HG03439 (cell line): ENCODE measurements around the gene NBAS.

Experiments used
- ATAC-seq: cut with Tn5 transposase; IDR thresholded peaks from one replicate; pipeline ENCODE4 v1.9.1; 2021; ENCODE audit warnings: mild to moderate bottlenecking, moderate library complexity; ENCODE audit not compliant: unreplicated experiment

The NBAS gene

DNA sequence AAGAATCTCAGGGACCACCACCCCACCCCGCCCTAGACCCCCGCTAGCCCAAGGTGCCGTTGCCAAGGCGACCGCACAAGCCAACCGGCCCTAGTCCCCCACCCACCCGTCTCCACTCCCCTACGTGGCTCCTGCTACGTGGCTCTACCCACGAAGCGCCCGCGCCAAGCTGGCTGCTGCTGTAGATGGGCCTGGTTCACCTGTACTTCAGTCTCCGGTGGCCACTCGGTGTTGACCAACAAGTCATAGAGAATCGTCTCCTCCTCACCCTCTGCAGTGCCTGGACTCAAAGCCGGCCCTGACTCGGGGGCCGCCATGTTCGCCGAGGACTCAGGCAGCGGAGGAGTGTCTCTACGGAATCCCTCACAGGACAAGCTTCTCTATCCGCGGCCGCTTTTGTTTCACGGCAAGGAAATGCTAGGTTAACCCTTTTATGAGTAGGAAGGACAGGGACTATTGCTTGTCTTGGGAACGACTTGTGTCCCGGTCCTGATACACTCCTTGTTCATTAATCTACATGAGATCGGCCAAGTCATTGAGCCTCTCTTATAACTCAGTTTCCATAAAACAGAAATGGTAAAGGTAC lies at the start of gene NBAS:
Gene NBAS (minus strand): TSS at position 347 of the 586 bp plus-strand sequence. CDS start 30 bp downstream, at position 317.
- ATAC-seq = peak; percentile 89

- no peak for ATAC-seq
These were observed 49.4 kb upstream of the NBAS start for GRCh38 chr2:15610430-15610952.

DNA sequence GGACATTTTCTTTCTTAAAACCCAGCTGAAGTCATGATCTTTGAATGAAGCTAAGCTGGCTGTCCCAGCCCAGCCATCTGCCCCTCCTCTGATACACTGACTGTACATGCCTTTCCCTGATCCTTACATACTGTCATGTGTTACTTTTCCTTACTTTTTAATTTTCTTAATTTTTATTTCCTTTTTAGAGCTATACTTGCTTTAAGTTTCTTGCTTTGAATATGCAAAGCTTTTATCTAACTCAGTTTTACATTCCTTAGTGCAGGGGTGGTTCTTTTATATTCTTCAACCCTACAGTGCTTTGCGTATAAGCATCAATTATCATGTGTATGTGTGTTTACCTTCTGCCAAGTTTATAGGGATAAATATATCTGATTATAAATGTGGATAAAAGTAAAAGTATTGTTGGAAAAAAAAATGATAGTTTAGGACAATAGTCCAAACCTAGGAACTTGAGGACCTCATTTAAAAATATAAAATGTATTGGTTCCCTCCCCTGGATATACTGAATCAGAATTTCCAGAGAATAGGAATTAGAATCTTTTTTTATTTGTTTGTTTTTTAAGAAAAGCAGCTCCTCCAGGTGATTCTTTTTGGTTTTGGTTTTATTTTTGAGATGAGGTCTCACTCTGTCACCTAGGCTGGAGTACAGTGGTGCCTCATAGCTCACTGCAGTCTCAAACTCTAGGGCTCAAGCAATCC lies 48.4 kb upstream of the NBAS start:
- ATAC-seq = no peak

DNA sequence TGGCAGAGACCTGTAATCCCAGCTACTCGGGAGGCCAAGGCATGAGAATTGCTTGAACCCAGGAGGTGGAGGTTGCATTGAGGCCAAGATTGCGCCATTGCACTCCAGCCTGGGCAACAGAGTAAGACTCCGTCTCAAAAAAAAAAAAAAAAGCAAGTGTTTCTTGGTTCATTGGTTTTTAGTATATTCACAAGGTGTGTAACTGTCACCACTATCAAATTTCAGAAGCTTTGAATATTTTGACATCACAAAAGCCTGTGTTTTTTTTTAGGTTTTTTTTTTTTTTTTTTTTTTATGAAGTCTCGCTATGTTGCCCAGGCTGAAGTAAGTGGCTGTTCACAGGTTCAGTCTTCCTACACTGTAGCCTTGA lies 47.2 kb upstream of the NBAS start:
- no peak for ATAC-seq

- no peak for ATAC-seq
These were observed 46.7 kb upstream of the NBAS start for GRCh38 chr2:15607709-15608391.

- ATAC-seq = no peak
These were observed 45.6 kb upstream of the NBAS start for GRCh38 chr2:15606481-15607441.

GRCh38 chr2:15605721-15606120 lies 44.6 kb upstream of the NBAS start:
- ATAC-seq = no peak

DNA sequence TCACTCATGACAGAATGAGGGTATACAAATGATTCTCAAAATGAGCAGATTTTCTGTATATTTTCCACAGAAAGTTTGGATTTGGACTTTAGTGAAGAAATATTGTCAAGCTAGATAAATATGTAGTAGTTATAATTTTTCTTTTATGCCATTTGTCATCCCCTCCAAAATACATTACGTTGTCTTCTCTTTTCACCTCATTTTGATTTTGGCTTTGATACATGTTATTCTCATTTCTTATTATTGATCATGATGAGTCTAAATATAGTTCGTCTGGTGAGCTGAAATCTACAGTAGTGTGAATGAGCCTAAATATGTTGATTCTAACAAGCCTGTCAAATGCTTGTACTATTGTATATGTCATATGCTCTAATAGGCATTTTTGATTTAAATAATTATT lies 42.8 kb upstream of the NBAS start:
- no peak for ATAC-seq

DNA sequence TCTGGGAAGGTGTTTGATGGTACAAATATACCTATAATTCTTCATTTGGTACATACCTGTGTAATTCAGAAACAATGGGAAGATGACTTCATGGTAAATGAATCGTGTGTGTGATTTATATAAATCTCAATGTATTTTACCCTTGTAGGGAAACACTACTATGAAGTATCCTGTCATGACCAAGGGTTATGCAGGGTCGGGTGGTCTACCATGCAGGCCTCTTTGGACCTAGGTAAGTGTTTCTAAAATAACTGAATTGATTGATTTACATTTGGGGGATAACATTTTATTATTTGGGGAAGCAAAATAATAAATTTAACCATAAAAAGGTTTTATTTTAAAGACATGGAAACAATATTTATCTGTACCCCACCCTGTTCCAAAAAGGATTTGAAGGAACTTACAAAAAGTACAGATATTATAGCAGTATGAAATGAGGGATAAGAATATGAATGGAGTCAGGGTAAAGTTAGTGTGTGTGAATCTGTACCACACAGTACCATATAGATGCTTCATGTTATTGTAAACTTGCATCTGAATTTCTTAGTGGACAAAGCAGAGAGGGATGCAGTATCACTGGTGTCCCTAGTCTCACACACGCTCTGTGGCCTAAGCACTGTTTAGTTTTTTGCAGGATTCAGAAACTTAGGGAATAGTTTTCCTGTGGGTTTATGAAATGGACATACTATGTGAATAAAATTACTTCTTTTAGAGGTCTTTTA lies 42.1 kb upstream of the NBAS start:
- ATAC-seq = no peak

DNA sequence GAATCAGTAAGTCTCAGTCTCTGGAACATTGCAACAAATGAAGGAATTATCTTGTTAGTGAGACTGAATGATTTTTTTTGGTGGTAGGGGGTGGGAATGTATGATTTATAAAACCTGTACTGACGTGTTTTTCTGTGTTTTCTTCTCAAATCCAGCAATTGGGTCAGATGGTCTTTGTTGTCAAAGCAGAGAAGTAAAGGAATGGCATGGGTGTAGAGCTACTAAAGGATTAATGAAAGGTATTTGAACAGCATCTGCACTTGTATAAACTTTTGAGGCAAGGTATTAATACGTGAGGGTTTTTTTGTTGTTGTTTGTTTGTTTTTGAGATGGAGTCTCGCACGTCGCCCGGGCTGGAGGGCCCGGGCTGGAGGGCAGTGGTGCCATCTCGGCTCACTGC lies 41.3 kb upstream of the NBAS start:
- no peak for ATAC-seq

- no peak for ATAC-seq
These were observed 40.5 kb upstream of the NBAS start for GRCh38 chr2:15601681-15602080.

GRCh38 chr2:15599994-15600393 lies 38.9 kb upstream of the NBAS start:
- no peak for ATAC-seq

- ATAC-seq = no peak
These were observed 35.8 kb upstream of the NBAS start for GRCh38 chr2:15596968-15597367.

DNA sequence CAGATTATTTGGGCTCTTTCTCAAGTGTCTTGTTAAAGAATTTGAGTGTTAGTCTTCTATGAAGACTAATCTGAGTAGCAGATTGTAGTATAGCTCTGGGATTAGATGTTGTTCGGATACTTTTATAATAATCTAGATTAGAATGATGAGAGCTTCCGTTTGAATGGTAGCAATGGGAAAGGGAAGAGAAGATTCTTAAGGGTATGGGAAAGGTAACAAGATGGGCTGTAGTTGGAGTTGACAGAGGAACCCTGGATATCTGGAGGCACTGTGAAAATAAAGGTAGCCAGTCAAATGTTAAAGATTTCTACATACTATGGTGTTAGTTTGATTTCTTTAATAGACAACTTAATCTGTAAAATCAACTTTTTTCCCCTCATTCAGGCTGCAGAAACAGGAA lies 35.2 kb upstream of the NBAS start:
- no peak for ATAC-seq

DNA sequence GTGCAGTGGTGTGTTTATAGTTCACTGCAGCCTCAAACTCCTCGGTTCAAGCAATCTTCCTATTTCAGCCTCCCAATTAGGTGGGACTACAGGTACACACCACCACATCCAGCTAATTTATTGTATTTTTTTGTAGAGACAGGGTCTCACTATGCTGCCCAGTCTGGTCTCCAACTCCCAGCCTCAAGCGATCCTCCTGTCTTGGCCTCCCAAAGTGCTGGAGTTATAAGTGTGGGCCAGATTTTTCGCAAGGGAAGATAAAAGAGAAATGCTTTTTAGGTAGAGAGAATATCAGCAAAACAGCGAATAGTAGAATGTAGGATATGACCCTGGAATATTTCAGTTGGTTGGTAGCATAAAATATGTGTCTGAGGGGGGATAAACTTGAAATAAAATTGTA lies 34.8 kb upstream of the NBAS start:
- no peak for ATAC-seq

DNA sequence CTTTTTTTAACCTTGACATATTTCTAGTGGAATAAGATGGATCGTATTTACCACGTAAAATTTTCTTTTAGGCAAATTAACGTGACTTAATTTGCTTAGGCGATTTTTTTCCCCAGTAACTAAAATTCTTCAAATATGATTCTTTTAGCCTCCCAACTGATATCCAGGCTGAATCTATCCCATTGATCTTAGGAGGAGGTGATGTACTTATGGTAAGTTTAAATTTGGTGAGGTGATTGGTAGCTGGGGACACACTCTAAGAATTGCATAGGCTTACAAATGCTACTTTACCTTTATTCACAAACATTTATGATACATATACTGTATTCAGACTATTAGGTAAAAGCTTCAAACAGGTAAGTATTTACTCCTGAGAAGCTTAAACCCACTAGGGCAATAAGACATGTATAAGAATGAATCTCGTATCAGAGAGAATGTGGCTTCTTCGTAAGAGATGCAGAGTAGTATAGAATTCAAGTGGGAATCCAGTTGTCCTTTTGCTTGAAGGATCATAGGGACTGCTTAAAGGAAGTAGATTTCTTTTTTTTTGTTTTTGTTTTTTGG lies 34.3 kb upstream of the NBAS start:
- ATAC-seq = no peak

DNA sequence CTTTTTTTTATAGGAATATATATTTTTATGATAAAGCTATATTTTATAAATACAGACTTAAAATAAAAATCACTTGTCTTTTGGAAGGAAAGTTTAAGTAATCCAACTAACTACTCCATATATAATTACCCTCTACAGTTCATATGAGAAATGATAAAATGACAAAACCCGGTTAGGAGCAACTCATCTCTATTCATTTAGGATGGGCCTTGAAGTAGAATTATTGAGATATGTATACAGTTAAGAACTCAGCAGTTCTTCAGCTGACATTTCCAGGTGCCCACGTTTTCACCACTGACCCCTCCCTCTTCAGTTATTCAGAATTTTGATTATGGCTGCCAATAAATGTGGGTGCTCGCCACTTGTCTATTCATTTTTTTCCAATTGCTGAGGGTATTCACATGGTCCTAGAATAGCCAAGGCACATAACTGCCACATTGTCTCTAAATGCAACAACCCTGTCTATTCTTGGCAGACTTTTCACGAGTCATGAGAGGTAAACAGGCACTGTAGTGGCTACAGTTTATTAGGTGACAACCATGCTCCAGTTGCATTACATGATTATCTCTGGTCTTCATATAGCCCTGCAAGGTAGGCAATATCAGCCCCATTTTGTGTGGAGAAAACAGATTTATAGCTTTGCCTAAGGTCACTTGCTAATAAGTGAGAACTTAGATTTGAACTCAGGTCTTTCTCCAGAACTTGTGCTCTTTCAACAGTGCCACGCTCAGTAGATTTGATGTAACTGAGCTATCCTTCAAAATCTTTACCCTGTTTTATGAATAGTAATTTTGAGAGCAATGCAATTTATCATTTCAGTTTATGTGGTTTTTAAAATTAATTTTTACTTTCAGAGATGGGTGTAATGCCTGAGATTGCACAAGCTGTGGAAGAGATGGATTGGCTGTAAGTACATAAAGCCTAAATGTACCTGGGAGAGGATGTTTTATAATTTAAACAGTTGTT lies 33.4 kb upstream of the NBAS start:
- ATAC-seq = no peak

DNA sequence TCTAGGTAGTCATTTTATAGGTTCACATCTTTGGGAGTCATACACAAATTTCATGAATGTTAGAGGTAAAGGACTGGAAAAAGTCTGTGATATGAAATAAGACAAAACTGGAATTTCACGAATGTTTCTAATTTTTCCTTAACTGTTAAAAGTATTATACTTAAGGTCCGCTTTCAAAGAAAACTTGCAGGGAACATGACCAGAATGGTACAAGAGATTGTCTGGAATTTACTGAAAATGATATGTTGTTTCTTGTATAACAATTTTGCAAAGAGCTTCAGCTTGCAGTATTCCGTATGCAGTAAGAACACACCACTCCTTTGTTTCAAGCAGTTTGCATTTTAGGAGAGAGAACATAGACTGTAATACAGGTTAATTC lies 32.2 kb upstream of the NBAS start:
- ATAC-seq = no peak
